Measurements from ENCODE around the gene MYLIP.

GRCh38 chr6:16187176-16187575 lies 58.3 kb downstream of the MYLIP start:
- TF ChIP-seq CTCF (IDR thresholded peaks at IDR 0.05) (no peak), POLR2AphosphoS5 (IDR thresholded peaks at IDR 0.05) (no peak), POLR2A (IDR thresholded peaks at IDR 0.05; ENCODE audit: low read depth) (no peak)
